NCI-H748 (cell line): Measurements from ENCODE around the gene PLIN4.

ENCODE experiments used
- DNase-seq: peaks from one replicate; lab custom pipeline; 2025; ENCODE audit not compliant: unreplicated experiment; lab: John Stamatoyannopoulos, UW

PLIN4 gene

DNA sequence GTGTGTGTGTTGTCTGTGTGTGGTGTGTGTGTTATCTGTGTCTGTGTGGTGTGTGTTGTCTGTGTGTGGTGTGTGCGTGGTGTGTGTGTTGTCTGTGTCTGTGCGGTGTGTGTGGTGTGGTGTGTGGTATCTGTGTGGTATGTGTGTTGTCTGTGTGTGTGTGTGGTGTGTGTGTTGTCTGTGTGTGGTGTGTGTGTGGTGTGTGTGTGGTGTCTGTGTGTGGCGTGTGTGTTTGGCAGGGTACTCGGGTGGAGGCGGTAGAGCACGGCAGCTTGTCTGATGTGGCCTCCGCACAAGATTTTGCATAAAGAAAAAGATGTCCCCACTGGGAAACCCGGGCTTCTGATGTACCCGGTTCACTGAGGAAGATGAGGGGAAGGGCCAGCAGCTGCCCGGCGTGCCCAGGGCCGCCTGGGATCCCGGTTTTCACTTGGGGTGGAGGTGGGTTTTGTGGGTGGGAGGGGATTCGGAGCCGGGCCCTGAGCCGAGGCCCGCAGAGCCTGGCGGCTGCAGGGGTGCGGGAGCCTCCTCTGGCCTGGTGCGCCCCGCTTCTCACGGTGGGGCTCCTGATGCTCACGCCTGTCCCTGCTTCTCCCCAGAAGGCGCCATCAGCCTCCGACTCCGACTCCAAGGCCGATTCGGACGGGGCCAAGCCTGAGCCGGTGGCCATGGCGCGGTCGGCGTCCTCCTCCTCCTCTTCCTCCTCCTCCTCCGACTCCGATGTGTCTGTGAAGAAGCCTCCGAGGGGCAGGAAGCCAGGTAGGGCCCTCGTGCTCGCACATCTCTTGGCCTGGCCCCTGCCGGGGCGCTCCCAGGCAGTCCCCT is 25.0 kb downstream of the PLIN4 start:
- DNase-seq: no peak

- DNase-seq: no peak
These were observed 25.8 kb downstream of the PLIN4 start for GRCh38 chr19:4492337-4493103.

GRCh38 chr19:4491446-4491845 is 26.8 kb downstream of the PLIN4 start:
- DNase-seq: no peak

- DNase-seq: no peak
These were observed 29.8 kb downstream of the PLIN4 start for GRCh38 chr19:4488496-4488895.

GRCh38 chr19:4487572-4487971 is 30.7 kb downstream of the PLIN4 start:
- no peak for DNase-seq

GRCh38 chr19:4483385-4483784 is 34.9 kb downstream of the PLIN4 start:
- no peak for DNase-seq

GRCh38 chr19:4482721-4483364 is 35.4 kb downstream of the PLIN4 start:
- no peak for DNase-seq

- DNase-seq: no peak
These were observed 41.1 kb downstream of the PLIN4 start for GRCh38 chr19:4477034-4477801.

DNA sequence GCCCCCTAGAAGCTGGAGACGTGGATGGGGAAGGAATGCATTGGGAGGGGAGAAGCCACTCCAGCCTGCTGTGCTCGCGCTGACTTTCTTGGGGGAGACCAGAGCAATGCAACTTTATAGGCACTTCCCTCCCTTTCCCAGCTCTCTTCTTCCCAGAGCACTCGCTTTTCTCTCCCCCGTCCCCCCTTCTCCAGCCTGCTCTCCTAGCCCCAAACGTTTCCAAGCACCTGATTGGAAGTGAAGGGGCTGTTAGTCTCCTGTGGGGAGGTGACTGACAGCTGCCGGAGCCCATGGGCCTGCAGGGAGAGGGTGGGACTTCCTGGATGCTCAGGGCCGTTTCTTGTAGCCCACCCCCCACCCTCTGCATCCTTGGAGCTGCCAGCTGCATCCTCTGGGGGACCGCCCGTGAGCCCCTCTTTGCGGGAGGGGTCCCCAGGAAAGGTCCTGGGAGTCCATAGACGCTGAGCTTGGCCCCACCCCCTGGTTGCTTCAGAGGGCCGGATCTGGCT is 43.7 kb downstream of the PLIN4 start:
- peak; percentile 81 for DNase-seq

- DNase-seq: no peak
These were observed 44.3 kb downstream of the PLIN4 start for GRCh38 chr19:4473763-4474513.

DNA sequence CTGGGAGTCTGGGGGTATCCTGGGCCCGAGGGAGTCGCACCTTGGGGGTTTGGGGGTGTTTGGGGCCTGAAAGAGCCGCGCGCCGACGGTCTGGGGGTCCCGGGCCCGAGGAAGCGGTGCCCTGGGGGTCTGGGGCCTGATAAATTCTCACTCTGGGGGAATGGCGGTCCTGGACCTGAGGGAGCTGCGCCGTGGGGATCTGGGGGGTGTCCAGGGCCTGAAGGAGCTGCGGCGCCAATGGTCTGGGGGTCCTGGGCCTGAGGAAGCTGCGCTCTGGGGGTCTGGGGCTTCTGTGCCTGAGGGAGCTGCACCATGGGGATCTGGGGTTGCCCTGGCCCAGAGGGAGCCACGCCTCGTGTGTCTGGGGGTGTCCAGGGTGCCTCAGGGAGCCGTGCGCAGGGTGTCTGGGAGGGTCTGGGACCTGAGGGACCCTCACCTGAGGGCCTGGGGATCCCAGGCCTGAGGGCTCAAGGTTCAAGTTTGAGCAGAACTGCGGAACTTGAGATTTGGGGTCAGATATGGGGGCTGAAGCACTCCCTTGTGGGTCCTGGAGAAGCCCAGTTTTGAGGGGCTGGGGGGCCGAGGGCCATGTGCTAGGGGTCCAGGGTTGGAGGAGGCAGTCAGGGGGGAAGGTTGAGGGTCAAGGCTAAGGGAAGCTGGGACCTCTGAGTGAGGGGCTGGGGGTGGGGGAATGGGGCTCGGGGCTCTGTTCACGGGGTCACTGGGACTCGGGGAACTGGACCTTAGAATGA is 45.1 kb downstream of the PLIN4 start:
- DNase-seq: no peak

GRCh38 chr19:4472174-4472974 is 45.9 kb downstream of the PLIN4 start, which contains the start of gene HDGFL2:
Gene HDGFL2 (plus strand): TSS chr19:4472297. CDS start chr19:4472351, 54 bp downstream.
- no peak for DNase-seq

- DNase-seq: peak; percentile 100
These were observed 46.7 kb downstream of the PLIN4 start for GRCh38 chr19:4471403-4472173.

- no peak for DNase-seq
These were observed 50.5 kb downstream of the PLIN4 start for GRCh38 chr19:4467835-4468234.

DNA sequence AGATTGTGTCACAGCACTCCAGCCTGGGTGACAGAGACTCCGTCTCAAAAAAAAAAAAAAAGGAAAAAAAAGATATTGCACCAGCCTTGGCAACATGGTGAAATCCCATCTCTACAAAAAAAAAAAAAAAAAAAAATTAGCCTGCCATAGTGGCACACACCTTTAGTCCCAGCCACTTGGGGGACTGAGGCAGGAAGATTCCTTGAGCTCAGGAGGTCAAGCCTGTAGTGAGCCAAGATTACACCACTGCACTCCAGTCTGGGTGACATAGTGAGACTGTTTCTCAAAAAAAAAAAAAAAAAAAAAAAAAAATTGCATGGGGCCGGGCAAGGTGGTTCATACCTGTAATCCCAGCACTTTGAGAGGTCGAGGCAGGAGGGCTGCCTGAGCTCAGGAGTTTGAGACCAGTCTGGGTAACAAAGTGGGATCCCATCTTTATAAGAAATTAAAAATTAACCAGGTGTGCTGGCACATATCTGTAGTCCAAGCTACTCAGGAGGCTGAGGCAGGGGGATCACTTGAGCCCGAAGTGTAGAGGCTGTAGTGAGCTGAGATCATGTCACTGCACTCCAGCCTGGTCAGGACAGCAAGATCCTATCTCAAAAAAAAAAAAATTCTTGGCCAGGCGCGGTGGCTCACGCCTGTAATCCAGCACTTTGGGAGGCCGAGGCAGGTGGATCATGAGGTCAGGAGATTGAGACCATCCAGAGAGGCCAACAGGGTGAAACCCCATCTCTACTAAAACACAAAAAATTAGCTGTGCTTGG is 53.3 kb downstream of the PLIN4 start:
- no peak for DNase-seq

- peak; percentile 99 for DNase-seq
These were observed 60.5 kb downstream of the PLIN4 start, which contains the start of gene UBXN6 for GRCh38 chr19:4457654-4458395. Gene UBXN6 (minus strand): TSS chr19:4457794. CDS start chr19:4457697, 97 bp downstream.
